Transverse colon (tissue), 4 donors: ENCODE data around the gene TIMM17A. TPM values are rescaled to one million over a fixed set of nuclear protein-coding genes. Genes with fewer than 3 reads are reported as not detected.

ENCODE experiments used
- DNase-seq: peaks from one replicate; pipeline ENCODE4 v3.0.0-alpha.2; 2019
- H3K27ac ChIP-seq, 4 donors: fragments of 200-600 bp; sonication (generic); 2 replicates each; pipeline ENCODE4 v1.5.1; 2016 to 2018; ENCODE audit warnings: inconsistent platforms in 4 of 4
- H3K27me3 ChIP-seq: fragments of 200-600 bp; sonication (generic); 2 replicates; pipeline ENCODE4 v1.5.1; 2017; ENCODE audit warnings: inconsistent platforms
- H3K36me3 ChIP-seq, 4 donors: fragments of 200-600 bp; sonication (generic); 2 replicates each; pipeline ENCODE4 v1.5.1; 2017 to 2019; ENCODE audit warnings: inconsistent platforms in 4 of 4
- H3K4me1 ChIP-seq, 4 donors: fragments of 200-600 bp; sonication (generic); 2 replicates each; pipeline ENCODE4 v1.5.1; 2017 to 2020; ENCODE audit warnings: inconsistent platforms in 4 of 4
- H3K4me3 ChIP-seq, 4 donors: fragments of 200-600 bp; sonication (generic); 1 replicate in 1 of 4; 2 replicates in 3 of 4; pipeline versions ENCODE4 v1.5.1 to v1.6.1; 2017 to 2019; ENCODE audit warnings: inconsistent platforms in 4 of 4
- H3K9me3 ChIP-seq, 2 donors: fragments of 200-600 bp; sonication (generic); 2 replicates each; pipeline ENCODE4 v1.5.1; 2017 to 2019; ENCODE audit warnings: inconsistent platforms in 2 of 2
- EP300 ChIP-seq: sonication (generic); formaldehyde crosslinking; IDR thresholded peaks from one replicate; pipeline ENCODE4 v1.6.1; 2017; ENCODE audit warnings: antibody characterized with exemption, low read depth
- POLR2A ChIP-seq: fragments of 450-650 bp; IDR thresholded peaks from one replicate; pipeline ENCODE4 v1.6.1; 2016; ENCODE audit warnings: antibody characterized with exemption, mild to moderate bottlenecking, moderate library complexity
- POLR2AphosphoS5 ChIP-seq, 3 donors: sonication (generic); formaldehyde crosslinking; IDR thresholded peaks; one replicate each; pipeline ENCODE4 v1.6.1; 2016; ENCODE audit warnings: antibody characterized with exemption in 3 of 3
- WGBS, 2 donors: methylation state at CpG; one replicate each; pipeline ENCODE4 v1.1.5; 2018; ENCODE audit warnings: low coverage in 1 of 2; 5-methylcytosine and 5-hydroxymethylcytosine counted together
- in situ Hi-C, 4 donors: fragments of 200-750 bp; cut with MboI; loops; one replicate each; pipeline versions ENCODE4 v1.15.0 to v1.15.1; 2017; ENCODE audit warnings: low sequenced_read_pairs in 3 of 4, low pct_ligation_motif_present in 1 of 4, low pct_unique_long_range_greater_than_20kb in 1 of 4
- intact Hi-C: fragments of 100-400 bp; cut with DNase I; formaldehyde crosslinking; loops from one replicate; pipeline ENCODE4 v1.15.1; 2023; ENCODE audit warnings: low total_unique reads
- total RNA-seq, 4 donors: library from RNA; depleted of rRNA; stranded (reverse); fragments of >200 nt; gene quantifications; one replicate each; pipeline ENCODE4 v1.1.0, GENCODE V29; 2016
- TF ChIP-seq, protein P1 (sequence below), 5 experiments: fragments of 200-600 bp in 3 of 5; fragments of 450-650 bp in 2 of 5; sonication (generic) in 3 of 5; IDR thresholded peaks; 1 replicate in 2 of 5; 2 replicates in 3 of 5; pipeline ENCODE4 v1.5.1; 2016 to 2017; ENCODE audit warnings: antibody characterized with exemption in 5 of 5, inconsistent platforms in 3 of 5, mild to moderate bottlenecking in 2 of 5, moderate library complexity in 1 of 5

Gene TIMM17A
- total RNA-seq, 4 donors from 2014 or later: 3.0 to 37.0 (median 33.7) TPM

DNA sequence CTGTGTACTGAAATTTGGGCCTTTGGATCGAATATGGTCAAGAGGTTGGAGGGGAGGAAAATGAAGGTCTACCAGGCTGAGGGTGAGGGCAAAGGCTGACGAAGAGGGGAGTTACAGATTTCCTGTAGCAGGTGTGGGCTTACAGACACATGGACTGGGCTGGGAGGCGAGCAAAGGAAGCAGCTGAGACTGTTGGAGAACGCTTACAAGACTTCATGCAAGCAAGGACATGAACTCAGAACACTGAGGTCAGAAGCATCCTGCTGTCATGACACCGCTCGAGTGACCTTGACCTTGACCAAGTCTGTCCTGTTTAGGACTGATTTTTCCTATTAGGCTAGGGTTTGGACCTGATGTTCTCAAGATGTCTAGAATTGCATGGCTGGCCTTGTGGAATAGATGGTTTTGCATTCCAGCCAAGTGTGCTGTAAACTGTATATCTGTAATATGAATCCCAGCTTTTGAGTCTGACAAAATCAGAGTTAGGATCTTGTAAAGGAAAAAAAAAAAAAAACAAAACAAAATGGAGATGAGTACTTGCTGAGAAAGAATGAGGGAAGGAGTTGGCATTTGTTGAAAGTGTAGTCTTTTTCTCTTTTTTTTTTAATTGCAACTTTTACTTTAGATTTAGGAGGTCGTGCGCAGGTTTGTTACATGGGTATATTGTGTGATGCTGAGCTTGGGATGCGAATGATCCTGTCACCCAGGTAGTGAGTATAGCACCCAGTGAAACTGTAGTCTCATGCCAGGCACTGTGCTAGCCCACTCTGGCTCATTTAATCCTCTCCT lies 60.9 kb downstream of the TIMM17A start:
- peak overlapping the region; percentile 91 to 94 (median 92) for H3K27ac ChIP-seq
- H3K4me1 ChIP-seq: peaks cover 0 to 23% (median 12%) of the 10 kb centered on the region in 4 donors
- H3K27me3 ChIP-seq: no peaks in the 10 kb centered on the region
- H3K4me3 ChIP-seq: peak overlapping the region; percentile 9 to 72 (median 54)
- TF ChIP-seq POLR2A (peak; percentile 54), POLR2AphosphoS5 (IDR thresholded peaks at IDR 0.05) (peak in 2 of 3 donors; percentile 80 to 88), EP300 (no peak)
- TF ChIP-seq, protein P1, sequence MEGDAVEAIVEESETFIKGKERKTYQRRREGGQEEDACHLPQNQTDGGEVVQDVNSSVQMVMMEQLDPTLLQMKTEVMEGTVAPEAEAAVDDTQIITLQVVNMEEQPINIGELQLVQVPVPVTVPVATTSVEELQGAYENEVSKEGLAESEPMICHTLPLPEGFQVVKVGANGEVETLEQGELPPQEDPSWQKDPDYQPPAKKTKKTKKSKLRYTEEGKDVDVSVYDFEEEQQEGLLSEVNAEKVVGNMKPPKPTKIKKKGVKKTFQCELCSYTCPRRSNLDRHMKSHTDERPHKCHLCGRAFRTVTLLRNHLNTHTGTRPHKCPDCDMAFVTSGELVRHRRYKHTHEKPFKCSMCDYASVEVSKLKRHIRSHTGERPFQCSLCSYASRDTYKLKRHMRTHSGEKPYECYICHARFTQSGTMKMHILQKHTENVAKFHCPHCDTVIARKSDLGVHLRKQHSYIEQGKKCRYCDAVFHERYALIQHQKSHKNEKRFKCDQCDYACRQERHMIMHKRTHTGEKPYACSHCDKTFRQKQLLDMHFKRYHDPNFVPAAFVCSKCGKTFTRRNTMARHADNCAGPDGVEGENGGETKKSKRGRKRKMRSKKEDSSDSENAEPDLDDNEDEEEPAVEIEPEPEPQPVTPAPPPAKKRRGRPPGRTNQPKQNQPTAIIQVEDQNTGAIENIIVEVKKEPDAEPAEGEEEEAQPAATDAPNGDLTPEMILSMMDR (IDR thresholded peaks at IDR 0.05): no peak
- intact Hi-C loops: no loop called here
- DNase-seq: peak; percentile 57
- peaks cover 0 to 24% (median 2%) of the 10 kb centered on the region in 4 donors for H3K36me3 ChIP-seq
- 50 to 63% methylated on average over 2 to 9 of the region's 9 CpGs for WGBS, 2 donors
- no peaks in the 10 kb centered on the region for H3K9me3 ChIP-seq
- in situ Hi-C loops: loop anchor here in 3 of 4 donors (10.0 kb wide), 1 partner anchor 99 kb away; no protein-coding TSS in a partner anchor

DNA sequence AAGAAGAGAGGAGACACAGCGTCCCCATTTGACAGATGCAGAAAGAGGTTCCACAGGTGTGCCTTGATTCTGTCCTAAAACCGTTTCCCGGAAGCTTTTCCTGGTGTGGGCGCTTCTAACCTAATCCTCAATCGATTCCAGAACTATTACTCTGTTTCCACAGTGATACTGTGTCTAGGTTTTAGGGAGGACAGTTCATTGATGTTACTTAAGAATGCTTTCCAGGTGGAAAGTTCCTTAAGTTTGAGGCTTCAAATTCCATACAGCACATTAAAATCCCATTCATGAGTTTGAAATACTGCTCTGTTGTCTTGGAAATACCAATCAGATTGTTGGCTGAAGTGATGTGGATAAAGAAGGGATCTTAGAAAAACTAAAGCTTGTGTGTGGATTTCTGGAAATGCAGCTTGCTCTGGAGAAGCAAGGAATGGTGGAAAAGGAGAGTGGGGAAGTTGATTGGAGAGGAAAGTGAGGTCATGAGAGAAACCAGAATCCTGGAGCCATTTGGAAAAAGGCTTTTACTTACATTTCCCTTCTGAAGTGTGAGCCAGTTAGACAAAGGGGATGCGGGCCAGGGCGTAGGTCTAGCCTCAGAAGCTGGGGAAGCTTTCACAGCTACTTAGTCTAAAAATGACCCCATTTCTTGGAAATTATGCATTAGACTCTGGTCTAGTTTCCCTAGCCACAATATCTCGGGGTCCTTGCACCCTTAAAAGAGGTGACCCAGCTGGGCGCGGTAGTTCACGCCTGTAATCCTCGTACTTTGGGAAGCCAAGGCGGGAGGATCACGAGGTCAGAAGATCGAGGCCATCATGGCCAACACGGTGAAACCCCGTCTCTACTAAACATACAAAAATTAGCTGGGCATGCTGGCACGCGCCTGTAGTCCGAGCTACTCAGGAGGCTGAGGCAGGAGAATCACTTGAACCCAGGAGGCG lies 61.8 kb downstream of the TIMM17A start:
- in situ Hi-C loops (loop anchor here in 3 of 4 donors (10.0 kb wide), 1 partner anchor 98 kb away; no protein-coding TSS in a partner anchor), intact Hi-C loops (no loop called here)
- Histone ChIP-seq H3K4me3 (peak overlapping the region in 2 of 4 donors; percentile 53 to 72), H3K9me3 (no peaks in the 10 kb centered on the region), H3K27me3 (no peaks in the 10 kb centered on the region), H3K36me3 (peaks cover 0 to 21% (median 2%) of the 10 kb centered on the region in 4 donors), H3K4me1 (peaks cover 0 to 27% (median 15%) of the 10 kb centered on the region in 4 donors), H3K27ac (peak overlapping the region; percentile 91 to 94 (median 92))
- 57 to 62% methylated on average over 3 to 21 of the region's 21 CpGs for WGBS, 2 donors
- DNase-seq: no peak
- TF ChIP-seq POLR2A (peak; percentile 67), POLR2AphosphoS5 (IDR thresholded peaks at IDR 0.05) (peak in 2 of 3 donors; percentile 58 to 85), EP300 (no peak)
- TF ChIP-seq, protein P1 (IDR thresholded peaks at IDR 0.05): no peak

DNA sequence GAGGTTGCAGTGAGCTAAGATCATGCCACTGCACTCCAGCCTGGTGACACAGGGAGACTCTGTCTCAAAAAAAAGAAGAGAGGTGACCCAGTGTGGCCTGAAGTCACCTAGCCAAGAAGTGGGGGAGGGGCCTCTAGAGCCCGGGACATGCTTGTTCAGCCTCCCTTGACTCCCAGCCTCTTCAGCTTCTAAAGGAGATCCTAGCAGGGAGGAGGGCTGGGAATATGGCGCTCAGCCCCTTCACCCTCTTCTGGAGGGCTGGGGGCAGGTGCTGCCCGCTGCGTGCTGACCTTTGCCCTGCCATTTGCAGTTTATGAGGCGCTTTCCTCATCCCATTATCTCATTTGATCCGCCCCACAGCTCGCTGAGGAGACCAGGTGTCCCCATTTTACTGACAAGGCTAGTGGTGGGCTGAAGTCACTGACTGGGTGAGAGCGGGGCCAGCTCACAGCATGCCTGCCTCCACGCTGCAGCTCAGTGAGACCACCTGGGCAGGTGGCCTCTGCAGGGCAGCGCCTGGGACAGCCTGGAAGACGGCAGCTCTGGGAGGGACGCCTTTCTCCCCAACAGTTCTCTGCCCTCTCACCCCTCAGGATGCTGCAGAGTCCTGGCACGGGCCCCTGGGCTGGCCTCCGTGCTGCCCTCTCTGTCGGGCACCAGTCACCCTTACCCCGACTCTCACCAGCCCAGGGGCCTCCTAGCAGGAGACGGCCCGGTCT lies 62.6 kb downstream of the TIMM17A start:
- peak overlapping the region; percentile 91 to 94 (median 92) for H3K27ac ChIP-seq
- TF ChIP-seq POLR2AphosphoS5 (IDR thresholded peaks at IDR 0.05) (peak; percentile 8 to 86 (median 44)), EP300 (peak; percentile 63), POLR2A (peak; percentile 33)
- TF ChIP-seq, protein P1 (IDR thresholded peaks at IDR 0.05): peak in 1 of 5 experiments; percentile 16
- peak; percentile 91 for DNase-seq
- H3K27me3 ChIP-seq: no peaks in the 10 kb centered on the region
- intact Hi-C loops (no loop called here), in situ Hi-C loops (loop anchor here in 3 of 4 donors (10.0 kb wide), 1 partner anchor 97 kb away; no protein-coding TSS in a partner anchor)
- H3K4me1 ChIP-seq: peaks cover 0 to 34% (median 21%) of the 10 kb centered on the region in 4 donors
- peaks cover 0 to 14% (median 0%) of the 10 kb centered on the region in 4 donors for H3K36me3 ChIP-seq
- no peak overlapping the region for H3K4me3 ChIP-seq
- 49% methylated on average over 13 of the region's 18 CpGs; no CpG with 5 or more reads in 1 of the 2 donors for WGBS, 2 donors
- no peaks in the 10 kb centered on the region for H3K9me3 ChIP-seq
